Measurements from ENCODE around the gene MMP20. TPM values are rescaled to one million over a fixed set of nuclear protein-coding genes. Genes with fewer than 3 reads are reported as not detected.

MMP20 gene
- total and polyA plus RNA-seq, 11 donors, result not detected

DNA sequence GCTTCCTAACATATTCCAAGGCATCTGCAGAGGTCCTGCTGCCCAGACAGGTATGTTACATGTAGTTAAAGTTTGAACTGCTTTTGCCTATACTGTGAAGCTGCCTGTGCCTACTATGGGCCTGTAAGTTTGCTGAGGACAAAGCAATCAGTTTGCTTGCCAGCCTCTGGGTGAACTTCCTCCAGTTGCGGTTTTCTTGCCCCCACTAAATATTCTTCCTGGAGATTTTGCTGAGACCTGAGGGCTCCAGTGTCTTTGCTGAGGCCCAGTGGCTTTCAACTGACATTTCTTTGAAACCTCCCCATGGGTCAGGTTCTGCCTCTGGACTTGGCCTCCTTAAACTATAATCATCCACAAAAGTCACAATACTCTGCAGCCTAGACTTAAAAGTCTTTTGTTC lies 29.6 kb upstream of the MMP20 start:
- Histone ChIP-seq H3K9me3 (peaks cover 0 to 6% (median 0%) of the 10 kb centered on the region in 12 donors), H3K36me3 (no peaks in the 10 kb centered on the region), H3K27ac (no peak overlapping the region), H3K4me1 (no peaks in the 10 kb centered on the region), H3K4me3 (no peak overlapping the region), H3K27me3 (peaks cover 0 to 8% (median 0%) of the 10 kb centered on the region in 9 donors)
- WGBS, 4 donors, result 85 to 100% (median 91%) methylated on average over 1 of the region's 1 CpG
- DNase-seq, result no peak
- intact Hi-C loops (cut with DNase I), result no loop called here
- no peak for TF ChIP-seq POLR2A (IDR thresholded peaks at IDR 0.05)
- TF ChIP-seq, protein P1, sequence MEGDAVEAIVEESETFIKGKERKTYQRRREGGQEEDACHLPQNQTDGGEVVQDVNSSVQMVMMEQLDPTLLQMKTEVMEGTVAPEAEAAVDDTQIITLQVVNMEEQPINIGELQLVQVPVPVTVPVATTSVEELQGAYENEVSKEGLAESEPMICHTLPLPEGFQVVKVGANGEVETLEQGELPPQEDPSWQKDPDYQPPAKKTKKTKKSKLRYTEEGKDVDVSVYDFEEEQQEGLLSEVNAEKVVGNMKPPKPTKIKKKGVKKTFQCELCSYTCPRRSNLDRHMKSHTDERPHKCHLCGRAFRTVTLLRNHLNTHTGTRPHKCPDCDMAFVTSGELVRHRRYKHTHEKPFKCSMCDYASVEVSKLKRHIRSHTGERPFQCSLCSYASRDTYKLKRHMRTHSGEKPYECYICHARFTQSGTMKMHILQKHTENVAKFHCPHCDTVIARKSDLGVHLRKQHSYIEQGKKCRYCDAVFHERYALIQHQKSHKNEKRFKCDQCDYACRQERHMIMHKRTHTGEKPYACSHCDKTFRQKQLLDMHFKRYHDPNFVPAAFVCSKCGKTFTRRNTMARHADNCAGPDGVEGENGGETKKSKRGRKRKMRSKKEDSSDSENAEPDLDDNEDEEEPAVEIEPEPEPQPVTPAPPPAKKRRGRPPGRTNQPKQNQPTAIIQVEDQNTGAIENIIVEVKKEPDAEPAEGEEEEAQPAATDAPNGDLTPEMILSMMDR (IDR thresholded peaks at IDR 0.05), result no peak
- no peak for ATAC-seq

DNA sequence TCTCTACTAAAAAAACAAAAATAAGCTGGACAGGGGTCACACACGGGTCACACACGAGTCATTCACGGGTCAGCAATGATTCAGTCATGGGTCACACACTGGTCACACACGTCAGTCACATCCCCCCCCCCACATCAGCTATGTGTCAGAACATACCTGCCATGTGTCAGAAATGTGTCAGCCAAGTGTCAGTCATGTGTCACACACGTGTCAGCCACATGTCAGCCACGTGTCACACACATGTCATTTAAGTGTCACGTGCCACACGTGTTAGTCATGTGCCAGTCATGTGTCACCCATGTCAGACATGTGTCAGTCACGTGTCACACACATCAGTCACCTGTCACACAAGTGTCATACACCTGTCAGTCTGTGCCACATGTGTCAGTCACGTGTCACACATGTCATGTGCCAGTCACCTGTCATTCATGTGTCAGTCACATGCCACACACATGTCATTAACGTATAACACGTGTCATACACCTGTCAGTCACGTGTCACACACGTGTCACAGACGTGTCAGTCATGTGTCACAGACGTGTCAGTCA lies 28.7 kb upstream of the MMP20 start:
- TF ChIP-seq, protein P1 (IDR thresholded peaks at IDR 0.05), result no peak
- TF ChIP-seq POLR2A (IDR thresholded peaks at IDR 0.05), result no peak
- 82 to 86% (median 83%) methylated on average over 15 to 16 of the region's 16 CpGs for WGBS, 4 donors
- ATAC-seq (no peak), DNase-seq (no peak)
- intact Hi-C loops (cut with DNase I), result no loop called here
- H3K4me1 ChIP-seq, result no peaks in the 10 kb centered on the region
- H3K27ac ChIP-seq, result no peak overlapping the region
- no peak overlapping the region for H3K4me3 ChIP-seq
- peaks cover 0 to 6% (median 0%) of the 10 kb centered on the region in 12 donors for H3K9me3 ChIP-seq
- H3K36me3 ChIP-seq, result no peaks in the 10 kb centered on the region
- H3K27me3 ChIP-seq, result peaks cover 0 to 8% (median 0%) of the 10 kb centered on the region in 9 donors

DNA sequence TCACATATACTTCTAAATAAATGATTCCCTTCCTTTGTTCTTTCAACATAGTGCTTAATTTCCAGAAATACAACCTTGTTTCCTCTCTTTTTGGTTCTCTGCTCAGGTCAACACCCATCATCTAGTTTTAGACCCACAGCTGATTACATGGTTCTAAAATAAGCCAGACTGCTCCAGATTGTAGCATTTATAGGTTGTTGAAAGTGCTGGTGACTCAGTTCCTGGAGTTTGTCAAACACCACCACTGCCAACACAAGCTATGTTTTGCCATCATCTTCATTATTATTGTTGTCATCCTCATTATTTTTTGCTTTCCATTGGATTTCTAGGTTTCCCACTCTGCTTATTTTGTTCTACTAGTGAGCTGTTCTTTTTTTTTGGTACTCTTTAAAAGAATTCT lies 22.3 kb upstream of the MMP20 start:
- ATAC-seq, result no peak
- H3K27ac ChIP-seq, result no peak overlapping the region
- no peaks in the 10 kb centered on the region for H3K9me3 ChIP-seq

DNA sequence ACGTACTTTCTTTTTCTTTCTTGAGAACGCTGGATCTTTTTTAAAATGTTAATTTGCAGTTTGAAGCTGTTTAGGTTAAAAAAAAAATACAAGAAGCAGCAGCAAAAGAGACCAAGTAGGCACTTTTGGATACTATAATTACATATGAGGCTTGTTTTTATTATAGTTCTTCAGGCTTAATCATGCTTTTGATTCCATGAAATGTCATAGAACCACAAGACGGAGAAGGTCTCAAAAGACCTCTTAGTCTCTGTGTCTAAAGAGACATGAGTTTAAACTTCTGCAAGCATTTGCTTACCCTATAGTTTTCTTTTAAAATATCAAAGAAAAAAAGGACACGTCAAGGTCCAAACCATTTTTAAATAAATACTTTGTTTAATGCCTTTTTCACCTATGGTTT lies 18.8 kb upstream of the MMP20 start:
- H3K4me3 ChIP-seq, result no peak overlapping the region
- H3K27me3 ChIP-seq, result no peaks in the 10 kb centered on the region
- H3K36me3 ChIP-seq, result no peaks in the 10 kb centered on the region
- no peaks in the 10 kb centered on the region for H3K4me1 ChIP-seq
- DNase-seq, result no peak
- H3K27ac ChIP-seq, result no peak overlapping the region
- intact Hi-C loops (cut with DNase I), result no loop called here
- no peak for ATAC-seq
- no peaks in the 10 kb centered on the region for H3K9me3 ChIP-seq
- WGBS, 4 donors, result 88 to 91% (median 90%) methylated on average over 4 of the region's 4 CpGs
- TF ChIP-seq, protein P1 (IDR thresholded peaks at IDR 0.05), result no peak
- no peak for TF ChIP-seq POLR2A (IDR thresholded peaks at IDR 0.05)

More for the DNA sequence above, 22.3 kb upstream of the MMP20 start:
- H3K27me3 ChIP-seq, result no peaks in the 10 kb centered on the region
- TF ChIP-seq, protein P1 (IDR thresholded peaks at IDR 0.05), result no peak
- no peak for TF ChIP-seq POLR2A (IDR thresholded peaks at IDR 0.05)
- no peak overlapping the region for H3K4me3 ChIP-seq
- DNase-seq, result no peak
- no peaks in the 10 kb centered on the region for H3K36me3 ChIP-seq
- no peaks in the 10 kb centered on the region for H3K4me1 ChIP-seq
- intact Hi-C loops (cut with DNase I), result no loop called here

All from heart left ventricle (tissue), 16 donors.